Measurements from ENCODE around the gene PUM2.
A peak's percentile ranks its signal among the peaks of the same experiment; 100 is the strongest.

Gene PUM2, protein sequence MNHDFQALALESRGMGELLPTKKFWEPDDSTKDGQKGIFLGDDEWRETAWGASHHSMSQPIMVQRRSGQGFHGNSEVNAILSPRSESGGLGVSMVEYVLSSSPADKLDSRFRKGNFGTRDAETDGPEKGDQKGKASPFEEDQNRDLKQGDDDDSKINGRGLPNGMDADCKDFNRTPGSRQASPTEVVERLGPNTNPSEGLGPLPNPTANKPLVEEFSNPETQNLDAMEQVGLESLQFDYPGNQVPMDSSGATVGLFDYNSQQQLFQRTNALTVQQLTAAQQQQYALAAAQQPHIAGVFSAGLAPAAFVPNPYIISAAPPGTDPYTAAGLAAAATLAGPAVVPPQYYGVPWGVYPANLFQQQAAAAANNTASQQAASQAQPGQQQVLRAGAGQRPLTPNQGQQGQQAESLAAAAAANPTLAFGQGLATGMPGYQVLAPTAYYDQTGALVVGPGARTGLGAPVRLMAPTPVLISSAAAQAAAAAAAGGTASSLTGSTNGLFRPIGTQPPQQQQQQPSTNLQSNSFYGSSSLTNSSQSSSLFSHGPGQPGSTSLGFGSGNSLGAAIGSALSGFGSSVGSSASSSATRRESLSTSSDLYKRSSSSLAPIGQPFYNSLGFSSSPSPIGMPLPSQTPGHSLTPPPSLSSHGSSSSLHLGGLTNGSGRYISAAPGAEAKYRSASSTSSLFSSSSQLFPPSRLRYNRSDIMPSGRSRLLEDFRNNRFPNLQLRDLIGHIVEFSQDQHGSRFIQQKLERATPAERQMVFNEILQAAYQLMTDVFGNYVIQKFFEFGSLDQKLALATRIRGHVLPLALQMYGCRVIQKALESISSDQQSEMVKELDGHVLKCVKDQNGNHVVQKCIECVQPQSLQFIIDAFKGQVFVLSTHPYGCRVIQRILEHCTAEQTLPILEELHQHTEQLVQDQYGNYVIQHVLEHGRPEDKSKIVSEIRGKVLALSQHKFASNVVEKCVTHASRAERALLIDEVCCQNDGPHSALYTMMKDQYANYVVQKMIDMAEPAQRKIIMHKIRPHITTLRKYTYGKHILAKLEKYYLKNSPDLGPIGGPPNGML

DNA sequence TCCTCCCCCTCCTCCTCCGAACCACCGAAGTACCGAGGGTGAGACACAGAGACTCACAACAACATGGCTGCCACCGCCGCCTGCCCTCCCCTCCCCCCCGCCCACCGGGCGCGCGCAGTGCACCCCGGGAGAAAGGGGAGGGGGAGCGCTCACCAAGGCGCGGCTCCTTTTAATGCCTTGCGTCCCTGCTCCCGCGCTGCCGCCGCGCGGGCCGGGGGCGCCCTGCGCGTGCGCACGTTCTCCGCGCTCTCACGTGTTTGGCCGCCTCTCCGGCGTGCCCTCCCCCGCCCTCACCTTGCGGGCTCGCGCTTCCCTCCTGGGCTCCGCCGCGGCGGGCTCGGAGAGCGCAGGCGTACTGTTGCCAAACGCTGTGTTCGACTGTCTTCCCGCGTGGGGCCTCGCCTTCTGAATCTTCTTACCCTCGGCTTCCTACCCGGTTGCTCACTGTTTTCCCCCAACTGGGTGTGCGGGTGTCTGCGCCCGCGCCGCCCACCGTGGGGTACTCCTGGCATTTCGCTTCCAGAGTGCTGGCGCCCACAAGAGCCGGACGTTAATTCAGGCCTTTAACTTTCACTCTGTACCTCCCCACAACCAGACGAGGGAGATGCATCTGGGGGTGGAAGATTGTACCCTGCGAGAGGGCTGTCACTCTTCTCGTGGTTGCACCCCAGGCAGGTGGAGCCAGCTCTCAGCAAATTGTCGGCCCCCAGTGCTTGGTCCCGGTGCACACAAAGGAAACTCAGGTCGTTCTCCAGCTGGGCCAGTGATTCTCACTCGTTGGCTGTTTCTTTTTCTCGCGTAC, at the start of gene PUM2:
TSS of gene PUM2 (minus strand) at position 92 of the 802 bp plus-strand sequence. CDS start 23,484 bp downstream, outside the sequence.
- peak; percentile 89 for DNase-seq
- no peaks in the 10 kb centered on the region for H3K27me3 ChIP-seq (replicated peaks)
- TF ChIP-seq, protein P1, sequence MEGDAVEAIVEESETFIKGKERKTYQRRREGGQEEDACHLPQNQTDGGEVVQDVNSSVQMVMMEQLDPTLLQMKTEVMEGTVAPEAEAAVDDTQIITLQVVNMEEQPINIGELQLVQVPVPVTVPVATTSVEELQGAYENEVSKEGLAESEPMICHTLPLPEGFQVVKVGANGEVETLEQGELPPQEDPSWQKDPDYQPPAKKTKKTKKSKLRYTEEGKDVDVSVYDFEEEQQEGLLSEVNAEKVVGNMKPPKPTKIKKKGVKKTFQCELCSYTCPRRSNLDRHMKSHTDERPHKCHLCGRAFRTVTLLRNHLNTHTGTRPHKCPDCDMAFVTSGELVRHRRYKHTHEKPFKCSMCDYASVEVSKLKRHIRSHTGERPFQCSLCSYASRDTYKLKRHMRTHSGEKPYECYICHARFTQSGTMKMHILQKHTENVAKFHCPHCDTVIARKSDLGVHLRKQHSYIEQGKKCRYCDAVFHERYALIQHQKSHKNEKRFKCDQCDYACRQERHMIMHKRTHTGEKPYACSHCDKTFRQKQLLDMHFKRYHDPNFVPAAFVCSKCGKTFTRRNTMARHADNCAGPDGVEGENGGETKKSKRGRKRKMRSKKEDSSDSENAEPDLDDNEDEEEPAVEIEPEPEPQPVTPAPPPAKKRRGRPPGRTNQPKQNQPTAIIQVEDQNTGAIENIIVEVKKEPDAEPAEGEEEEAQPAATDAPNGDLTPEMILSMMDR (IDR thresholded peaks at IDR 0.05; ENCODE audit: low read depth, low read length, missing control alignments): no peak
- peak within 1 kb of the TSS; percentile 90 for H3K4me3 ChIP-seq (ENCODE audit: low read depth, low read length)
- peak within 1 kb of the TSS; percentile 80 for H3K27ac ChIP-seq
- H3K36me3 ChIP-seq (replicated peaks): no peaks in the 10 kb centered on the region
- in situ Hi-C loops (cut with HindIII; ENCODE audit: low pct_ligation_motif_present, low sequenced_read_pairs): no loop called here

DNA sequence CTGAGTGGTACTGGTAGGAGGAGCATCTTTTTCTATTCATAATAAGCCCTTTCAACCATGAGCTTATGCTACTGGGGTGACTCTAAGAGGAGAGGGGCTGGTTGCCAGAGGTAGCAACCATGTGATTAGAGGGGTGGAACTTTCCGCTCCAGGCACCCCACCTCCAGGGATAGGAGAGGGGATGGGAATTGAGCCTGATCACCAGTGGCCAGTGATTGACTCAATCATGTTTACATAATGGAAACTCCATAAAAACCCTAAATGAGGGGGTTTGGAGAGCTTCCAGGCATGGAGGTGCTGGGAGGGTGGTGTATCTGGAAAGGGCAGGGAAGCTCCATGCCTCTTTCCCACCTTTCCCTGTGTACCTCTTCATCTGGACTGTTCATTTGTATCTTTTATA, 49.7 kb upstream of the PUM2 start:
- Histone ChIP-seq H3K27me3 (replicated peaks) (no peaks in the 10 kb centered on the region), H3K36me3 (replicated peaks) (no peaks in the 10 kb centered on the region), H3K27ac (no peak overlapping the region), H3K4me3 (ENCODE audit: low read depth, low read length) (no peak overlapping the region)
- in situ Hi-C loops (cut with HindIII; ENCODE audit: low pct_ligation_motif_present, low sequenced_read_pairs): loop anchor here (25.0 kb wide), 1 partner anchor 237 kb away; no protein-coding TSS in a partner anchor
- TF ChIP-seq, protein P1 (IDR thresholded peaks at IDR 0.05; ENCODE audit: low read depth, low read length, missing control alignments): no peak
- no peak for DNase-seq

DNA sequence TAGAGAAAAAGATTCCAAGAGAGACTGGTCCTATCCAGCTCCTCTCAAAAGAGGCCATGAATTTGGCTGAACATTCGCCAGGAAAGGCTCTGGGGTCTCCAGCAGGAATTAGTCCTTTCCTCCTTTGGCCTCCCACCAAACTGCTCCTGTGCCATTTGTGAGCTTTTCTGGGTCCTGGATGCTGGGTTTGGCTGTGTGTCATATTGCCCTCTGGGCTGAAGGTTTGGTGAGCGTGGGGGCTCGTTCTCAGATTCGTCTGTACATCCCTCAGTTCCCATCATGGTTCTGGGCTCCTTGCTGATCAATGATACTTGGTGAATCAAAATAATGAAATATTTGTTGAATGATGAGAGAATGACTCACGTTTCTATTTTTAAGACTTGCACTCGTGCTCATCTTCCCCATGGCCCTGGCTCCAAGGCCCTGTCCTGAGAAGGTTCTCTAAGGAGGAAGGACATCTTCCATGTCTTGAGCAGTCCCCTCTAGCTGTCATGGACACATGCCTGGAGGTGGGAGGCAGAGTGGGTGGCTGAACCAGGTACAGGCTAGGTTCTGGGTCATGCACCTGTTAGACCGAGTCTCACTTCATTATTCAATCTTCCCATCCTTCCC, 48.4 kb upstream of the PUM2 start:
- TF ChIP-seq, protein P1 (IDR thresholded peaks at IDR 0.05; ENCODE audit: low read depth, low read length, missing control alignments): no peak
- H3K4me3 ChIP-seq (ENCODE audit: low read depth, low read length): no peak overlapping the region
- in situ Hi-C loops (cut with HindIII; ENCODE audit: low pct_ligation_motif_present, low sequenced_read_pairs): no loop called here
- H3K27me3 ChIP-seq (replicated peaks): no peaks in the 10 kb centered on the region
- H3K27ac ChIP-seq: no peak overlapping the region
- no peak for DNase-seq
- no peaks in the 10 kb centered on the region for H3K36me3 ChIP-seq (replicated peaks)

DNA sequence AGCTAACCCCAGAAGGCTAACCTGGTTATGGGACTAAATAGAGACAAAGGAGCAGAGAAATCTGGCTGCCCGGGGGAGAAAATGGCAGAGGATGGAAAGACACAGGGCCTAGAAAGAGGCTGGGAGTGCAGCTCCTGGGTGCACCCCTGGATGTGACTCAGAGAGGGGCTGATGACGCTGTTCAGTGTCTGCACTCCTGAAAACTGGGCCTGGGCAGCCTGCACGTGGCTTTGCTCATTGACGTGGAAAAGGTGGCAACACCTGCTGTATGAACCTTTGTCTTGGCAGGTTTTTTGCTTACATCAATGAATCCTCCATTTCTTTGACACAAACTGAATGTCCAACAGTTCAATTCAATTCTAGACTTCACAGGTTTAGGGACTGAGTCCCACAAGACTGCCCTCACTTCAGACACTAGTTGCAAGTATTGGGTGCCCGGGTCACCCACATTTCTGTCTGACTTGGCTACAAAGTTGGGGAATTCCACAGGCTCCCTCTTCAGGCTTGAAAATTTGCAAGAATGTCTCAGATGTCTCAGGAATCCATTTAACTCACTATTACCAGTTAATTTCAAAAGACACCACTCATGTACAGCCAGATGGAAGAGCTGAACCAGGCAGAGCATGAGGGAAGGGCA, 47.3 kb upstream of the PUM2 start:
- H3K36me3 ChIP-seq (replicated peaks): no peaks in the 10 kb centered on the region
- TF ChIP-seq, protein P1 (IDR thresholded peaks at IDR 0.05; ENCODE audit: low read depth, low read length, missing control alignments): no peak

More for the DNA sequence above, 47.3 kb upstream of the PUM2 start:
- Histone ChIP-seq H3K27ac (no peak overlapping the region), H3K4me3 (ENCODE audit: low read depth, low read length) (no peak overlapping the region), H3K27me3 (replicated peaks) (no peaks in the 10 kb centered on the region)
- DNase-seq: no peak
- in situ Hi-C loops (cut with HindIII; ENCODE audit: low pct_ligation_motif_present, low sequenced_read_pairs): no loop called here
